Measurements from ENCODE around the gene KIAA0040.

The KIAA0040 gene

GRCh38 chr1:175192630-175193526, at the start of gene KIAA0040:
Gene KIAA0040 (minus strand): TSS chr1:175192776. CDS start chr1:175161013, 31,763 bp downstream.
- H3K27ac ChIP-seq, result peak within 1 kb of the TSS; percentile 70
- TF ChIP-seq, protein P1, sequence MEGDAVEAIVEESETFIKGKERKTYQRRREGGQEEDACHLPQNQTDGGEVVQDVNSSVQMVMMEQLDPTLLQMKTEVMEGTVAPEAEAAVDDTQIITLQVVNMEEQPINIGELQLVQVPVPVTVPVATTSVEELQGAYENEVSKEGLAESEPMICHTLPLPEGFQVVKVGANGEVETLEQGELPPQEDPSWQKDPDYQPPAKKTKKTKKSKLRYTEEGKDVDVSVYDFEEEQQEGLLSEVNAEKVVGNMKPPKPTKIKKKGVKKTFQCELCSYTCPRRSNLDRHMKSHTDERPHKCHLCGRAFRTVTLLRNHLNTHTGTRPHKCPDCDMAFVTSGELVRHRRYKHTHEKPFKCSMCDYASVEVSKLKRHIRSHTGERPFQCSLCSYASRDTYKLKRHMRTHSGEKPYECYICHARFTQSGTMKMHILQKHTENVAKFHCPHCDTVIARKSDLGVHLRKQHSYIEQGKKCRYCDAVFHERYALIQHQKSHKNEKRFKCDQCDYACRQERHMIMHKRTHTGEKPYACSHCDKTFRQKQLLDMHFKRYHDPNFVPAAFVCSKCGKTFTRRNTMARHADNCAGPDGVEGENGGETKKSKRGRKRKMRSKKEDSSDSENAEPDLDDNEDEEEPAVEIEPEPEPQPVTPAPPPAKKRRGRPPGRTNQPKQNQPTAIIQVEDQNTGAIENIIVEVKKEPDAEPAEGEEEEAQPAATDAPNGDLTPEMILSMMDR (conservative IDR thresholded peaks at IDR 0.05), result peak; percentile 35

GRCh38 chr1:175237389-175237788, 44.8 kb upstream of the KIAA0040 start:
- no peak overlapping the region for H3K27ac ChIP-seq

GRCh38 chr1:175234639-175235038, 42.1 kb upstream of the KIAA0040 start:
- TF ChIP-seq, protein P1 (conservative IDR thresholded peaks at IDR 0.05), result no peak
- no peak overlapping the region for H3K27ac ChIP-seq

More at GRCh38 chr1:175237389-175237788, 44.8 kb upstream of the KIAA0040 start:
- TF ChIP-seq, protein P1 (conservative IDR thresholded peaks at IDR 0.05), result no peak

DNA sequence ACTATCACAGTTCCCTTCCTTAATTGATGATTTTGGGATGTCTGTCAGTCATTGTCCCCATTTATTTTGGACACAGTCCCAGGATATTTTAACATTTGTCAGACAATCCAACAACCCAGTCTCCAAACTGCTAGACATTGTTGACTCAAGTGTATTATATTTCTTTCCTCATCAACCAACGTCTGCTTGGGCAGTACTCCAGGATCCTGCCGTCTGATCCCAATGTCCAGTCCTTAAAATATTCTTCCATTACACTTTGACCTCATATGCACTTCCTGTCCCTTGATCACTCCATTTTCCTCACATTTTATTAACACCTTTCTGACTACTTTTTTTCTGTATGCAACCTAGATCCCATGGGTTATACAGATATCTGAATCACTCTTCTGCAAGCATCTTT, 39.8 kb upstream of the KIAA0040 start:
- peak overlapping the region; percentile 21; the same call in 1 of the 2 replicates for H3K27ac ChIP-seq
- TF ChIP-seq, protein P1 (conservative IDR thresholded peaks at IDR 0.05), result no peak

- no peak overlapping the region for H3K27ac ChIP-seq
- TF ChIP-seq, protein P1 (conservative IDR thresholded peaks at IDR 0.05), result no peak
These were observed 33.2 kb upstream of the KIAA0040 start for GRCh38 chr1:175225805-175226129.

DNA sequence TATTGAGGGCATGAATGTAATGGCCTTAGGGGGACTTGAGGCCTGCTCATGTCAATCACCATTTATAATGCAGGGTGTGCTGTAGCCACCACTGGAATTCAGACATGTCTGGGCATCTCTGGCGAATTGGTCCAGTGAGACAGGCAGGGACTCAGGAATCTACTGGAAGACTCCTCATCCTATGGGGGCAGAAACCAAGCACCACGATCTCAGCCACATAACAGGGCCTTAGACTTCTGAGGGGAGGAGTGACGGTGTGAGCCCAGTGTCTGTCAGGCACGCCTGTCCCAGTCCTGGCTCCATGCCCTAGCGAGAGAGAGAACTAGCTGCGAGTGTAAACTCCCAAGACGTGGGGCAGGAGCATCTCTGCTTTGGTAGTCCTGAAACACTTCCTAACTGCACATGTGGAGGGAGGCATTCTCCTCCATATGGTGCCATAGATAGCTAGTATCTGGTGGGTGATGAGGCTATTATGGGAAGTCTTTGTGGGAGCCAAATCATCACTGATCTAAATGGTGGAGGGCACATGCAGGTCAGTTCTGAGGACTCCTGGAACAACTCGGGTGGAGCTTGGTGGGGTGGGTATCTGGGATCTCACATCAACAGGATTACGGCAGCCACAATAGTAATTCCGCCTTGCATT, 29.8 kb upstream of the KIAA0040 start:
- TF ChIP-seq, protein P1 (conservative IDR thresholded peaks at IDR 0.05), result no peak
- no peak overlapping the region for H3K27ac ChIP-seq

- H3K27ac ChIP-seq, result no peak overlapping the region
- TF ChIP-seq, protein P1 (conservative IDR thresholded peaks at IDR 0.05), result no peak
These were observed 29.1 kb upstream of the KIAA0040 start for GRCh38 chr1:175221557-175222175.
